HepG2 (cell line): ENCODE results near the gene NHERF2. TPM values are rescaled to one million over a fixed set of nuclear protein-coding genes. Genes with fewer than 3 reads are reported as not detected.
A peak's percentile ranks its signal among the peaks of the same experiment; 100 is the strongest.

Source experiments
- CBX1 ChIP-seq: IDR thresholded peaks from one replicate; pipeline ENCODE4 v1.6.1; 2016; ENCODE audit warnings: antibody characterized with exemption, low read depth
- CCAR2 ChIP-seq: fragments of 200-400 bp; formaldehyde crosslinking; optimal IDR thresholded peaks from 2 replicates; pipeline ENCODE3; 2018; ENCODE audit warnings: low read depth, mild to moderate bottlenecking, low read length, moderate library complexity
- CHCHD3 ChIP-seq: sonication (generic); formaldehyde crosslinking; IDR thresholded peaks from 2 replicates; pipeline ENCODE4 v1.8.0; 2022; ENCODE audit warnings: mild to moderate bottlenecking, missing genetic modification reagents, moderate library complexity
- DR1 ChIP-seq: sonication (generic); formaldehyde crosslinking; IDR thresholded peaks from 2 replicates; pipeline ENCODE4 v1.8.0; 2021; ENCODE audit warnings: mild to moderate bottlenecking, missing genetic modification reagents, inconsistent platforms
- FOXO1 ChIP-seq: sonication (generic); formaldehyde crosslinking; IDR thresholded peaks from 2 replicates; pipeline ENCODE4 v1.4.0; 2020; ENCODE audit warnings: missing genetic modification reagents
- GATA4 ChIP-seq: sonication (generic); IDR thresholded peaks from 2 replicates; pipeline ENCODE4 v1.6.1; 2016; ENCODE audit warnings: antibody characterized with exemption, low read depth, borderline replicate concordance
- HOXA7 ChIP-seq: sonication (generic); formaldehyde crosslinking; IDR thresholded peaks from 2 replicates; pipeline ENCODE4 v1.8.1; 2022; ENCODE audit warnings: mild to moderate bottlenecking, missing genetic modification reagents, moderate library complexity
- NFIC ChIP-seq: IDR thresholded peaks from 2 replicates; pipeline ENCODE4 v1.6.1; 2012; ENCODE audit warnings: mild to moderate bottlenecking, low read length, inconsistent platforms
- ONECUT2 ChIP-seq: sonication (generic); formaldehyde crosslinking; IDR thresholded peaks from 2 replicates; pipeline ENCODE4 v1.4.0; 2020; ENCODE audit warnings: missing genetic modification reagents
- ZFP41 ChIP-seq: sonication (generic); formaldehyde crosslinking; IDR thresholded peaks from 2 replicates; pipeline ENCODE4 v1.4.0; 2020; ENCODE audit warnings: mild to moderate bottlenecking, missing genetic modification reagents, borderline replicate concordance
- ZNF292 ChIP-seq: sonication (generic); formaldehyde crosslinking; IDR thresholded peaks from 2 replicates; pipeline ENCODE4 v1.8.1; 2022; ENCODE audit warnings: mild to moderate bottlenecking, low read depth, missing genetic modification reagents, borderline replicate concordance
- ZNF674 ChIP-seq: sonication (generic); formaldehyde crosslinking; IDR thresholded peaks from 2 replicates; pipeline ENCODE4 v1.5.0; 2020; ENCODE audit warnings: low read depth, mild to moderate bottlenecking, missing genetic modification reagents
- ZNF703 ChIP-seq: sonication (generic); formaldehyde crosslinking; IDR thresholded peaks from 2 replicates; pipeline ENCODE4 v1.5.1; 2020; ENCODE audit warnings: missing genetic modification reagents, mild to moderate bottlenecking, moderate library complexity, borderline replicate concordance
- ZNF83 ChIP-seq: sonication (generic); formaldehyde crosslinking; IDR thresholded peaks from 2 replicates; pipeline ENCODE4 v1.4.0; 2020; ENCODE audit warnings: missing genetic modification reagents, mild to moderate bottlenecking, borderline replicate concordance
- polyA plus RNA-seq, 8 experiments: library from polyadenylated mRNA; depleted of rRNA in 3 of 8; stranded (reverse) in 7 of 8; unstranded in 1 of 8; fragments of >200 nt; fragmentation: Illumina TruSeq in 4 of 8; extraction: Trizol in 4 of 8; gene quantifications; 2 replicates each; pipeline versions ENCODE4 v1.2.1 to v1.2.3, GENCODE V29; 2011 to 2016; ENCODE audit warnings: low read depth in 4 of 8, missing spikeins in 1 of 8, mixed read lengths in 1 of 8; ENCODE audit not compliant: insufficient read depth in 1 of 8
- total RNA-seq, 5 experiments: library from RNA; depleted of rRNA; stranded (reverse); fragments of >200 nt; fragmentation: Illumina TruSeq; extraction: Trizol; gene quantifications; 2 replicates each; pipeline ENCODE4 v1.2.3, GENCODE V29; 2016; ENCODE audit warnings: low read depth in 1 of 5
- TF ChIP-seq, protein P1 (sequence below): sonication (generic); formaldehyde crosslinking; IDR thresholded peaks from 2 replicates; pipeline ENCODE4 v1.9.0; 2021; ENCODE audit warnings: missing genetic modification reagents, borderline replicate concordance
- TF ChIP-seq, protein P2 (sequence below): sonication (generic); formaldehyde crosslinking; IDR thresholded peaks from 2 replicates; pipeline ENCODE4 v1.4.0; 2020; ENCODE audit warnings: missing genetic modification reagents
- TF ChIP-seq, protein P3 (sequence below): sonication (generic); formaldehyde crosslinking; IDR thresholded peaks from 2 replicates; pipeline ENCODE4 v1.4.0; 2020; ENCODE audit warnings: missing genetic modification reagents, borderline replicate concordance
- TF ChIP-seq, protein P4 (sequence below): IDR thresholded peaks from 2 replicates; pipeline ENCODE4 v1.6.1; 2016; ENCODE audit warnings: mild to moderate bottlenecking
- TF ChIP-seq, protein P5 (sequence below): sonication (generic); formaldehyde crosslinking; IDR thresholded peaks from 2 replicates; pipeline ENCODE4 v1.5.0; 2020; ENCODE audit warnings: missing genetic modification reagents

Gene NHERF2
- total and polyA plus RNA-seq, 2 of the 13 experiments (the other 11 are each of a cell fraction or from before 2014, with no cell fraction given) = 23.7 to 39.3 TPM

DNA sequence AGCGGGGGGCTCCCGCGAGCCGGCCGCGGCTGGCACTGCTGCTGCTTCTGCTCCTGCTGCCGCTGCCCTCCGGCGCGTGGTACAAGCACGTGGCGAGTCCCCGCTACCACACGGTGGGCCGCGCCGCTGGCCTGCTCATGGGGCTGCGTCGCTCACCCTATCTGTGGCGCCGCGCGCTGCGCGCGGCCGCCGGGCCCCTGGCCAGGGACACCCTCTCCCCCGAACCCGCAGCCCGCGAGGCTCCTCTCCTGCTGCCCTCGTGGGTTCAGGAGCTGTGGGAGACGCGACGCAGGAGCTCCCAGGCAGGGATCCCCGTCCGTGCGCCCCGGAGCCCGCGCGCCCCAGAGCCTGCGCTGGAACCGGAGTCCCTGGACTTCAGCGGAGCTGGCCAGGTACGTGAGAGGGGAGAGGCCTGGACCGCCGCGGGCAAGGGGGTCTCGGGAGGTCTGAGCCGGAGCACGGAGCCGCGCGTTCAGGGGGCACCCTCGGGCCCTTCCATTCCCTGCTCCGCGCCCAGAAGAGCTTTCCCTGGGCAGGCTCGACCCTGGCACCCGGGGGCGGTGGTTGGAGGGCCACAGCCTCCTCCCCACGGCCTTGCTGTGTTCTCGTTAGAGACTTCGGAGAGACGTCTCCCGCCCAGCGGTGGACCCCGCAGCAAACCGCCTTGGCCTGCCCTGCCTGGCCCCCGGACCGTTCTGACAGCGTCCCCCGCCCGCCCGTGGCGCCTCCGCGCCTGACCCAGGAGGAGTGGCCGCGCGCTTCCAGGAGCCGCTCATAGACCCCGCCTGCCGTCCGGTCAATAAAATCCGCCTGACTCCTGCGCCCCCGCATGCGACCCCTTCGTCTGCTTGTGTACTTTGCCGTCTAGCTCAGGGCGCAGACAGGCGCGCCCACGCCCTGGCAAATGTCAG, 6.5 kb upstream of the NHERF2 start (continued):
- TF ChIP-seq DR1 (CRISPR knock-in tag) (no peak), ZNF703 (CRISPR knock-in tag) (no peak), CBX1 (no peak), ONECUT2 (no peak), ZNF83 (CRISPR knock-in tag) (no peak), NFIC (no peak), ZNF674 (CRISPR knock-in tag) (no peak), GATA4 (no peak), HOXA7 (no peak), ZNF292 (no peak), FOXO1 (CRISPR knock-in tag) (no peak), ZFP41 (CRISPR knock-in tag) (no peak), CCAR2 (no peak), CHCHD3 (CRISPR knock-in tag) (0 out of 2 replicates have a peak, but pooled peaks have one; percentile 32)
- TF ChIP-seq, protein P1, sequence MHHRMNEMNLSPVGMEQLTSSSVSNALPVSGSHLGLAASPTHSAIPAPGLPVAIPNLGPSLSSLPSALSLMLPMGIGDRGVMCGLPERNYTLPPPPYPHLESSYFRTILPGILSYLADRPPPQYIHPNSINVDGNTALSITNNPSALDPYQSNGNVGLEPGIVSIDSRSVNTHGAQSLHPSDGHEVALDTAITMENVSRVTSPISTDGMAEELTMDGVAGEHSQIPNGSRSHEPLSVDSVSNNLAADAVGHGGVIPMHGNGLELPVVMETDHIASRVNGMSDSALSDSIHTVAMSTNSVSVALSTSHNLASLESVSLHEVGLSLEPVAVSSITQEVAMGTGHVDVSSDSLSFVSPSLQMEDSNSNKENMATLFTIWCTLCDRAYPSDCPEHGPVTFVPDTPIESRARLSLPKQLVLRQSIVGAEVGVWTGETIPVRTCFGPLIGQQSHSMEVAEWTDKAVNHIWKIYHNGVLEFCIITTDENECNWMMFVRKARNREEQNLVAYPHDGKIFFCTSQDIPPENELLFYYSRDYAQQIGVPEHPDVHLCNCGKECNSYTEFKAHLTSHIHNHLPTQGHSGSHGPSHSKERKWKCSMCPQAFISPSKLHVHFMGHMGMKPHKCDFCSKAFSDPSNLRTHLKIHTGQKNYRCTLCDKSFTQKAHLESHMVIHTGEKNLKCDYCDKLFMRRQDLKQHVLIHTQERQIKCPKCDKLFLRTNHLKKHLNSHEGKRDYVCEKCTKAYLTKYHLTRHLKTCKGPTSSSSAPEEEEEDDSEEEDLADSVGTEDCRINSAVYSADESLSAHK = no peak
- TF ChIP-seq, protein P2, sequence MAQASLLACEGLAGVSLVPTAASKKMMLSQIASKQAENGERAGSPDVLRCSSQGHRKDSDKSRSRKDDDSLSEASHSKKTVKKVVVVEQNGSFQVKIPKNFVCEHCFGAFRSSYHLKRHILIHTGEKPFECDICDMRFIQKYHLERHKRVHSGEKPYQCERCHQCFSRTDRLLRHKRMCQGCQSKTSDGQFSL (CRISPR knock-in tag) = no peak
- TF ChIP-seq, protein P3, sequence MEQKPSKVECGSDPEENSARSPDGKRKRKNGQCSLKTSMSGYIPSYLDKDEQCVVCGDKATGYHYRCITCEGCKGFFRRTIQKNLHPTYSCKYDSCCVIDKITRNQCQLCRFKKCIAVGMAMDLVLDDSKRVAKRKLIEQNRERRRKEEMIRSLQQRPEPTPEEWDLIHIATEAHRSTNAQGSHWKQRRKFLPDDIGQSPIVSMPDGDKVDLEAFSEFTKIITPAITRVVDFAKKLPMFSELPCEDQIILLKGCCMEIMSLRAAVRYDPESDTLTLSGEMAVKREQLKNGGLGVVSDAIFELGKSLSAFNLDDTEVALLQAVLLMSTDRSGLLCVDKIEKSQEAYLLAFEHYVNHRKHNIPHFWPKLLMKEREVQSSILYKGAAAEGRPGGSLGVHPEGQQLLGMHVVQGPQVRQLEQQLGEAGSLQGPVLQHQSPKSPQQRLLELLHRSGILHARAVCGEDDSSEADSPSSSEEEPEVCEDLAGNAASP (CRISPR knock-in tag) = no peak
- TF ChIP-seq, protein P4, sequence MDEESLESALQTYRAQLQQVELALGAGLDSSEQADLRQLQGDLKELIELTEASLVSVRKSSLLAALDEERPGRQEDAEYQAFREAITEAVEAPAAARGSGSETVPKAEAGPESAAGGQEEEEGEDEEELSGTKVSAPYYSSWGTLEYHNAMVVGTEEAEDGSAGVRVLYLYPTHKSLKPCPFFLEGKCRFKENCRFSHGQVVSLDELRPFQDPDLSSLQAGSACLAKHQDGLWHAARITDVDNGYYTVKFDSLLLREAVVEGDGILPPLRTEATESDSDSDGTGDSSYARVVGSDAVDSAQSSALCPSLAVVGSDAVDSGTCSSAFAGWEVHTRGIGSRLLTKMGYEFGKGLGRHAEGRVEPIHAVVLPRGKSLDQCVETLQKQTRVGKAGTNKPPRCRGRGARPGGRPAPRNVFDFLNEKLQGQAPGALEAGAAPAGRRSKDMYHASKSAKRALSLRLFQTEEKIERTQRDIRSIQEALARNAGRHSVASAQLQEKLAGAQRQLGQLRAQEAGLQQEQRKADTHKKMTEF (CRISPR knock-in tag) = no peak
- TF ChIP-seq, protein P5, sequence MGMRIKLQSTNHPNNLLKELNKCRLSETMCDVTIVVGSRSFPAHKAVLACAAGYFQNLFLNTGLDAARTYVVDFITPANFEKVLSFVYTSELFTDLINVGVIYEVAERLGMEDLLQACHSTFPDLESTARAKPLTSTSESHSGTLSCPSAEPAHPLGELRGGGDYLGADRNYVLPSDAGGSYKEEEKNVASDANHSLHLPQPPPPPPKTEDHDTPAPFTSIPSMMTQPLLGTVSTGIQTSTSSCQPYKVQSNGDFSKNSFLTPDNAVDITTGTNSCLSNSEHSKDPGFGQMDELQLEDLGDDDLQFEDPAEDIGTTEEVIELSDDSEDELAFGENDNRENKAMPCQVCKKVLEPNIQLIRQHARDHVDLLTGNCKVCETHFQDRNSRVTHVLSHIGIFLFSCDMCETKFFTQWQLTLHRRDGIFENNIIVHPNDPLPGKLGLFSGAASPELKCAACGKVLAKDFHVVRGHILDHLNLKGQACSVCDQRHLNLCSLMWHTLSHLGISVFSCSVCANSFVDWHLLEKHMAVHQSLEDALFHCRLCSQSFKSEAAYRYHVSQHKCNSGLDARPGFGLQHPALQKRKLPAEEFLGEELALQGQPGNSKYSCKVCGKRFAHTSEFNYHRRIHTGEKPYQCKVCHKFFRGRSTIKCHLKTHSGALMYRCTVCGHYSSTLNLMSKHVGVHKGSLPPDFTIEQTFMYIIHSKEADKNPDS (CRISPR knock-in tag) = no peak
